Measurements from ENCODE around the gene VIPR2.

VIPR2 gene

GRCh38 chr7:159042103-159042502 lies 102.6 kb downstream of the VIPR2 start:
- DNase-seq (ENCODE audit: low read depth in 2 of 2): no peak

GRCh38 chr7:159040912-159041711 lies 103.6 kb downstream of the VIPR2 start:
- DNase-seq (ENCODE audit: low read depth in 2 of 2): no peak

- no peak for DNase-seq (ENCODE audit: low read depth in 2 of 2)
These were observed 104.5 kb downstream of the VIPR2 start for GRCh38 chr7:159040146-159040545.

GRCh38 chr7:159039716-159040115 lies 105.0 kb downstream of the VIPR2 start:
- no peak for DNase-seq (ENCODE audit: low read depth in 2 of 2)

GRCh38 chr7:159038066-159038465 lies 106.6 kb downstream of the VIPR2 start:
- DNase-seq (ENCODE audit: low read depth in 2 of 2): no peak

GRCh38 chr7:159036916-159037605 lies 107.6 kb downstream of the VIPR2 start:
- no peak for DNase-seq (ENCODE audit: low read depth in 2 of 2)

GRCh38 chr7:159035571-159036073 lies 109.0 kb downstream of the VIPR2 start:
- DNase-seq (ENCODE audit: low read depth in 2 of 2): no peak

GRCh38 chr7:159034988-159035387 lies 109.7 kb downstream of the VIPR2 start:
- no peak for DNase-seq (ENCODE audit: low read depth in 2 of 2)

- DNase-seq (ENCODE audit: low read depth in 2 of 2): no peak
These were observed 110.3 kb downstream of the VIPR2 start for GRCh38 chr7:159034394-159034793.

- no peak for DNase-seq (ENCODE audit: low read depth in 2 of 2)
These were observed 110.7 kb downstream of the VIPR2 start for GRCh38 chr7:159033956-159034355.

- no peak for DNase-seq (ENCODE audit: low read depth in 2 of 2)
These were observed 111.2 kb downstream of the VIPR2 start for GRCh38 chr7:159033473-159033825.

- no peak for DNase-seq (ENCODE audit: low read depth in 2 of 2)
These were observed 111.8 kb downstream of the VIPR2 start for GRCh38 chr7:159032753-159033472.

- DNase-seq (ENCODE audit: low read depth in 2 of 2): no peak
These were observed 112.3 kb downstream of the VIPR2 start for GRCh38 chr7:159032322-159032721.

- no peak for DNase-seq (ENCODE audit: low read depth in 2 of 2)
These were observed 112.9 kb downstream of the VIPR2 start for GRCh38 chr7:159031750-159032149.

GRCh38 chr7:159031135-159031701 lies 113.4 kb downstream of the VIPR2 start:
- no peak for DNase-seq (ENCODE audit: low read depth in 2 of 2)

GRCh38 chr7:159030490-159031134 lies 114.1 kb downstream of the VIPR2 start:
- no peak for DNase-seq (ENCODE audit: low read depth in 2 of 2)

GRCh38 chr7:159028508-159029401 lies 115.9 kb downstream of the VIPR2 start:
- DNase-seq (ENCODE audit: low read depth in 2 of 2): no peak

GRCh38 chr7:159027789-159028507 lies 116.7 kb downstream of the VIPR2 start:
- DNase-seq (ENCODE audit: low read depth in 2 of 2): no peak

GRCh38 chr7:159027056-159027788 lies 117.4 kb downstream of the VIPR2 start:
- no peak for DNase-seq (ENCODE audit: low read depth in 2 of 2)

All from fibroblast of skin of left biceps (primary cell).